HK-2 (cell line): ENCODE measurements around the gene AHCY.
"Not testable (repeated sequence)": the region's sequence is repeated elsewhere in the genome, so short reads cannot be mapped to it uniquely, and the experiment has no call there.

Source experiments
- DNase-seq: peaks from one replicate; pipeline ENCODE4 v3.0.0-alpha.2; 2018; ENCODE audit not compliant: unreplicated experiment

The AHCY gene

DNA sequence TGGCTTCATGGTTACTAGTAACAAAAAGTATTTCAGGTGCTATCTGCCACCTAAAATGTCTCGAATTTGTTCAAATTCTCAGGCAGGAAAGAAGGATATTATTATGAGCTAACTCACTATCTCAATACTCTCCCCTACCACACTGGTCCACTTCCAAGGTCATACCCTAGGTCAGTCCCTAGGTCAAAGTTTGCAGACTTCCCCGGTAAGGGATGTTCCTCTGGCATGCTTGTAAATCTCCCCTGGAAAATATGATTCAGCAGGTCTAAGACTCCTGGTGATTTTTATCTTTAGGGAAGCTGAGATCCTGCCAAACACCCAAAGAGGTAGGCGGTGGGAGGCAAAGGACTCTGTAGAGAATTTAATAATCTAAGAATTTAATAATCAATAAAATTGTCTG is 6.7 kb downstream of the AHCY start:
- DNase-seq = no peak

- DNase-seq = no peak
Observed at GRCh38 chr20:34295284-34295683, 7.9 kb downstream of the AHCY start.

DNA sequence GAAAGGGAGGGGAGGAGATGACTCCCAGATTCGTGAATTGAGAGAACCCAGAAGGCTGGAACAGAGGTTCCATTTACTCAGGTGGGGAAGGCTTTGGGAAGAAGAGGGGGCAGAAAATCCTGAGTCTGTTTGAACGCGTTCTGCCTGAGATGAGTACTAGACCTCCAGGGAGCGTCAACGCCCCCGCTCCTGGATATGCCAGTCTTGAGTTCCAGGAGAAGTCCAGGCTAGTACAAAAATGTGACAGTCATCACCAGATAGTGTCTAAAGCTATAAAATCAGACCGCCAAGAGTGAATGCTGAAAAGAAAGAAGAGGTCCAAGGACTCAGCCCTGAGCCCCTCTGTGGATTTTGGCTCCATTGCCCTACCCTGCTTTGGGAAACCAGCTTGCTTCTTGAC is 8.6 kb downstream of the AHCY start:
- DNase-seq = no peak

GRCh38 chr20:34293589-34293988 is 9.6 kb downstream of the AHCY start:
- DNase-seq = no peak

DNA sequence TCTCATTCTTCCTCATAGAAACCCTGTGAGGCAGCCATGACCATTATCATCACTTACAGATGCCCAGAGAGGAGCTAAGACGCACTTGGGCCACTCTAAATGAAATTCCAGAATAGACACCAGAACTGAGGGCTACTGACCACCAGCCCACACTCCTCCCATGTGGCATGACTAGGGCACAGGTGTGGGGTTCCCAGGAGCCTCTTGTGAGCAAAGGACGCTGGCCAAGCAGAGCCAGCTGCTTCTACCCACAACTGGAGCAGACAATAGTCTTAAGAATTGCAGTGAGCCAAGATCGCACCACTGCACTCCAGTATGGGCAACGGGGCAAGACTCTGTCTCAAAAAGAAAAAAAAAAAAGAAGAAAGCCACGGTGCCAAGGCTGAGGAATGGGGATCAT is 10.0 kb downstream of the AHCY start:
- no peak for DNase-seq

DNA sequence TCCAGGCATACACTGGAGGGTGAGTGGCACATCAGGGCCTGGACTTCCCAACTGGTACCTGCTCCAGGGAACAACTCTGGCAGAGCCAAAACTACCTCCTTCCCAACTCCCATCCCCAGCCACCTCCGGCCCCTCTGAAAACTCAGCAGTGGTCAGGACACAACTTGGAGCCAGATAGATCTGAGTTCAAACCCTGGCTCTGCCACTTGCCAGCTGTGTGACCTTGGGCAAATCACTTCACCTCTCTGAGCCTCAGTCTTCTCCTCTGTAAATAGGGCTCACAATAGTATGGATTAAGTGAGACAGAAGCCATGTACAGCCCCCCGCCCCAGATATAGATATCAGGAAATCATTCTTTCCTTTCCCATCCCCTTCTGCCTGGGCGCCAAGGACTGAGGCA is 10.7 kb downstream of the AHCY start:
- no peak for DNase-seq

GRCh38 chr20:34290471-34290870 is 12.7 kb downstream of the AHCY start:
- no peak for DNase-seq

GRCh38 chr20:34287500-34287899 is 15.7 kb downstream of the AHCY start:
- DNase-seq = not testable (repeated sequence)

DNA sequence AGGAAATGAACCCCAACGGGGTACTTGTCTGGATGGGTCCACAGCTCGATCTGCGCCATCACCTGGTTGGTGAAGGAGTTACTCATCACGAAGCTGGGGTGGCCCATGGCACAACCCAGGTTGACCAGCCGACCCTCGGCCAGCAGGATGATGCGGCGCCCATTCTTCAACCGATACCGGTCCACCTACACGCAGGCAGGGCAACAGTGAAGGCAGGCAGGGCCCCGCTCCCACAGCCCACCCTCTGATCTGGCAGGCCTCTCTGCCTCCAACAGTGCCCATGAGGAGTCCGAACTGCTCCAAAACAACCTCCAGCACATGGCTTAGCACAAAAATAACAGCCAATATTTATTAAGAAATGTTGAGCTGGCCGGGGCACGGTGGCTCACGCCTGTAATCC is 17.7 kb downstream of the AHCY start:
- DNase-seq = no peak

DNA sequence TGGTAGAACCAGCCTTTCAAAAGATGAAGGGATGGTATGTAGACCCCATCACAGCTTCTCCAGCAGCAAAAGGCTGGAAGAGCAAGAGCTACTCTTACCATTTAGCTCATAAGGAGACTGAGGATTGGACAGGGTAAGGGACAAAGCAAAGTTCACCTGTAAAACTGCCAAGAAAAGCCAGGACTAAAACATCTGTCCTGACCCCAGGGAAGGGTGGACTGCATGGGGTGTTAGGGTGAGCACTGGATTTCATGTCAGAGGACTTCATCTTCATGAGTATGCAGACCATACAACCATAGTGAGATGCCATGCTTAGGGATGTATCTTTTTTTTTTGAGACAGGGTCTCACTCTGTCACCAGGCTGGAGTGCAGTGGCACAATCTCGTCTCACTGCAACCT is 19.3 kb downstream of the AHCY start:
- no peak for DNase-seq

- DNase-seq = no peak
Observed at GRCh38 chr20:34282041-34282440, 21.1 kb downstream of the AHCY start.

- no peak for DNase-seq
Observed at GRCh38 chr20:34281177-34281576, 22.0 kb downstream of the AHCY start.

GRCh38 chr20:34274694-34275093 is 28.5 kb downstream of the AHCY start:
- no peak for DNase-seq

DNA sequence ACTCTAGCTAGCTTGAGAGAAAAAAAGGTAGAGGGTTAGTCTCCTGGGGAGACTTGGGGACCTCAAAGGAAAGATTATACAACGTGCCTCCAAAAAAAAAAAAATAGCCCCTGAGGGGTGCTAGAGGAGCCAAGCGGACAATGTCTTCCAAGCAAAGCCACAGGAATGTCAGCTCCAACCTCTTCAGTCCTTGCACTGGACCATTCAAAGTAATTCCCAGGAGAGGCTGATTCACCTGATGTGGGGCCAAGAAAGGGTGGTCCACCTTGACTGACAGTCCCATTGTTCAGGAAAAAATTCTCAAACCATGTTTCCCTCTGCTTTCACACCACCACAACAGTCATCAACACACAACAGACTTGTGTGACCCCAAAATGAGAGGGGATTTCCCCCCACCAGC is 31.2 kb downstream of the AHCY start:
- DNase-seq = peak; percentile 44

DNA sequence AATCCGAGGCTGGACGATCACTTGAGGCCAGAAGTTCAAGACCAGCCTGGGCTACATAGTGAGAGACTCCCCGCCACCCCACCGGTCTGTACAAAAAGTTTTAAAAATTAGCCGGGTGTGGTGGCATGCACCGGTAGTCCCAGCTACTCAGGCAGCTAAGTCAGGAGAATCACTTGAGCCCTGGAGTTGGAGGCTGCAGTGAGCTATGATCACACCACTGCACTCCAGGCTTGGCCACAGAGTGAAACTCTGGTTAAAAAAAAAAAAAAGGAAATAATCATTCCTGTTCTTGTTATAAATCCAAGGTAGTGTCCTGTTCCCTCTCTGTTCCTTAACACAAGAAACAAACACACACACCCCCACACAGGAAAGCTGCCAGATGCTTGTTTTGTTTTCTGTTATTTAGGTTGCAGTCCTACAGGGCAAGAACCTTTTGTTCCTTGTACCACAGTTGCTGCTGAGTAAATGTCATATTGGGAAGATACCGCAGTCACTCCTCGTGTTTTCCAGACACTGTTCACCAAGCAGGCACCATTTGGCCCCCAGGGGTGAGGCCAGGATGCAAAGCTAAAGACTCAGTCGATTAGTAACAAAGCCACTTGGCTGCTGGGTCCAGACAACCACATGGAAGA is 33.0 kb downstream of the AHCY start:
- no peak for DNase-seq

GRCh38 chr20:34268851-34269636 is 34.1 kb downstream of the AHCY start:
- DNase-seq = no peak

- no peak for DNase-seq
Observed at GRCh38 chr20:34268145-34268544, 35.0 kb downstream of the AHCY start.

DNA sequence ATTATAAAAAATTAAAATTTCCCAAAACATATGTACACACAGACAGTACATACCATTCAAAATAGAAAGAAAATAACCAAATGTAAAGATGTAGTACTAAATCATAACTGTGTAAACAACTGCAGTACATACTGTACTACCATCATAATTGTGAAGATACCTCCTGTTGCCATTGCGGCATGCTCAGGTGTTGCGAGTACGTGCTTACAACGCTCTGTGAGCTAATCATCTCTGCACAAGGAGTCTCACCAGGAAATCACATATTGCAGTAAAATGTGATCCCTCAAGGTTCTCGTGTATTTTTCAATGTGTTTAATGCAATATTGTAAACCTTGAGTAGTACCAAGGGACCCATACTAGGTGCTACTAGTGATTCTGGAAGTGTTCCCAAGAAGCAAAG is 39.0 kb downstream of the AHCY start:
- DNase-seq = no peak

- DNase-seq = not testable (repeated sequence)
Observed at GRCh38 chr20:34263468-34263867, 39.7 kb downstream of the AHCY start.

- DNase-seq = peak; percentile 34
Observed at GRCh38 chr20:34262488-34263288, 40.5 kb downstream of the AHCY start.

- DNase-seq = no peak
Observed at GRCh38 chr20:34260208-34260942, 42.8 kb downstream of the AHCY start.

- no peak for DNase-seq
Observed at GRCh38 chr20:34256629-34257124, 46.5 kb downstream of the AHCY start.
